ENCODE measurements around the gene CHCHD6.

Gene CHCHD6

DNA sequence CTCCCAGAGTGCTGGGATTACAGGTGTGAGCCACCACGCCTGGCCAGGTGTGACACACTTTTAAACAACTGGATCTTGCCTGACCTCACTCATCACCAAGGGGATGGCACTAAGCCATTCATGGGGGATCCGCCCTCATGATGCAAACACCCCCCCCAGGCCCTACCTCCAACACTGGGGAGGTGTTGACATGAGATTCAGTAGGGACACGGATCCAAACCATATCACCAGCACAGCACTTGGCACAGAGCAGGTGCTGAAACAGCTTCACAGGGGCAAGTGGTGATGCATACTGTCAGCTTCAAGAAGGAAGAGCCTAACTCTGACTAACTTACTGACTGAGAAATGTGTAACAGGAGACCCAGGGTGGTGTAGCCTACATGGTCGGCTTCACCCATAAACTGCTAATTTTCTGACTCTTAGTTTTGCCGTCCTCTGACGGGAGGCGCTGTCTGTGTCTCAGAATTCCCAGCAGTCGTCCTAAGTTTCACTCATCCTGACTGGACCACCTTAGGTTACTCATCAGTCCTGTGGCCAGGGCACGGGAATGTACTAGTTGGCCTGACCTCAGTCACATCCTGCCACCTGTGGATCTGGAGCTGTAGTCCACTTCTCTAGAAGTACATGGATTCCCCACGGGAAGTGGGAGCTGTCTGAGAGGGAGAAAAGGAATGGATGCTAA lies 197.0 kb downstream of the CHCHD6 start:
- no peak for DNase-seq

DNA sequence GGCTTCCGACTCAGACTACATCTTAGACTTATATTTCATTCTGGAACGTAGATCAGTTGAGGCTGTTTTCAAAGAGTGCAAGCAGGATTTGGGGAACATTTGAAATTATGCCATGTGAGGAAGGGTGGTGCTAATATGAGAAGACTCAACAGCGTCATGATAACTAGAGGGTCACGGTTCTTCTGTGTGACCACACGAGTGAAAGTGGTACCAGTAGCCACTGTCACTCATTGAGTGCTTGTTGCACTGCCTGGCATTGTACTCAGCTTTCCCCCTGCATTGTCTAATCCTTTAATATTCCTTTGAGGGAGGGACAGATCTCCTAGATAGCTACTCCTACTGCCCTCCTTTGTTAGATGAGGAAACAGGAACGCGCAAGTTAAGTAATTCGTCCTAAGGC lies 197.6 kb downstream of the CHCHD6 start:
- no peak for DNase-seq

GRCh38 chr3:126903521-126903920 lies 199.5 kb downstream of the CHCHD6 start:
- DNase-seq = no peak

DNA sequence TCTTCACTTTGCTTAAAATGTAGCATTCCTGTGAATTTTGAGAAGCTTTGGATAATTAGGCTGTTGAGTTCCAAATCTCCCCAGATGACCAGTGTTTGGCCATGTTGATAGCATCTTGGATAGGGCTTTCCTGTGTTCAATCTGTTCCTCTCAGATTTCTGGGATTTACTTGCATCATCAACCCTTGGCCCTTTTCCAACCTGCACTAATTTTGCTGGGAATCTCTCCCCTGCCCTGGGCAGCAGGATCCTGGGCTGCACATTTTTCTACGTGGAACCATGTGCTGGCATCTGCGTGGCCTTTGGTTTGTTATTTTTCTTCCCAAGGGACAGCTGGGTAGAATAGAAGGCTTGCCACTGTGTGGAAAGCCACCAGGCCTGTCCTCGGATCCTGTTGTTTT lies 203.5 kb downstream of the CHCHD6 start:
- no peak for DNase-seq

GRCh38 chr3:126908752-126909275 lies 204.8 kb downstream of the CHCHD6 start:
- no peak for DNase-seq

DNA sequence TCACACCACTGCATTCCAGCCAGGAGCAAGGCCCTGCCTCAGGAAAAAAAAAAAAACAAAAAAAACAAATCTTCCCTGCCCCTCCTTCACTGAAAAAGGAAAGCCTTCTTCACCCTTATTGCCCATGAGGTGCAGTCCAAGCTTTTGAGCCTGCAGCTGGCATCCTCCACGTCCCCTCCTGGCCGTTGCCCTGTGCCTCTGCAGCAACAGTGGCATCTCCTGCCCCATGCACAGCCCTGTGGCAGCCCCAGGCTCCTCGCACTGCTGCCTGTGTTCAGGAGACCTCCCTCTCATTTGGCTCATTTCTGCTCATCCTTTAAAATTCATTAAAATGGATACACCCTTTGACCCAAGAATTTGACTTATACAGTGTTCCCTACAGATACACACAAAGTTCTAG lies 206.2 kb downstream of the CHCHD6 start:
- DNase-seq = no peak

DNA sequence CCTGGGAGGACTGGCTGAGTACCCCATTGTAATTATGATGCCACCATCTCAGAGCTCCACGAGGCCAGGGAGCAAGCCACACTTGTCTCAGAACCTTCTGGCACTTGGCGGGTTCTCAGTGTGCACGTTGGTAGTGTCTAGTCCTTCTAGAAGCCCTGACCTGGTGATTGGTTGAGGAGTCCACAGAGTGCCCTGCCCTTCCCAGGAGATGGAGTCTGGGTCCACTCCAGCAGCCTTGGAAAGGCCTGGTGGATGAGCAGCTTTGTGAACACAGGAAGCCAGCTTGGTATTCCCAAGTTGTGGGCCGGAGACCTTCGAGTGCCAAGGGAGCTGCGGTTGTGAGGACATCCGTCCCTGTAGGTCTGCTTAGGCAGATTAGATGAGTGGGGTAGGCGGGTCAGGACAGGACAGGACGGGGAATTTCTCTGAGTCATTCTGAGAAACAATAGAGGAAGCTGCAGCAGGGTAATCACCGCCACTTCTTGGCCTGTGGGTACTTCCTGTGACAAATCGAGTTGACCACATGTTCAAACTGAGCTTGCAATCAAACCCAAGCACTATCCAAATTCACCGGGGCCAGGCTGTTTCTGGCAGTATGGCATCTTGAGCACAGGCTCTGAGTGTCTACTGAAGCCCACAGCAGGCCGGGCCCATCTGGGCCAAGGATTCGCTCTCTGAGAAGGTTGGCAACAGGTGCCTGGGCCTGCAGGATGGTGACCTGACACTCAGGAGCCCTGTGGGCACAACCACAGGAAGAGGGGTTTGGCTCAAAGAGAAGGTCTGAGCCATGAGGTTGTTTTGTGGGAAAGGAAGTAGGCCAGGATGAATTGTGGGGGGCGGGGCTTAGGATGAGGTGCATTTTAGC lies 207.4 kb downstream of the CHCHD6 start:
- peak; percentile 78 for DNase-seq

- DNase-seq = no peak
These were observed 208.0 kb downstream of the CHCHD6 start for GRCh38 chr3:126912027-126912422.

- DNase-seq = no peak
These were observed 208.6 kb downstream of the CHCHD6 start for GRCh38 chr3:126912491-126913195.

DNA sequence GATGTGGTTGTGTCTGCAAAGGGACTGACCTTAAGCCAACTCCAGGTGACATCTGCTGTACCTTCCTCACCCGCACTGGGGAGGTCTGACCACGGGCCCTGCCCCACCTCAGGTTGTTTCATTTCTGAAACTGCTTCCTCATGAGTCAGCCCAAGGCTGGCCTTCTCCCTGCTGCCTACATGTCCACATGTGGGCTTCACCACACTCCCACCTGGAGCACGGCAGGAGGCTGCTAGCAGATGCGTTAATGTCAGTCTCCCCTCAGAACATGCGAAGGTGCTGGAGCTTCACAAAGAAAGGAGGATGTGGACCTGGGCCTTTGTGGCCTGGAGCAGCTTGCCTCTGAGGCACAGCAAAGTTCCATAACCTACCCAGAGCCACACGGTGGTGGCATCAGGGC lies 209.5 kb downstream of the CHCHD6 start:
- DNase-seq = no peak

DNA sequence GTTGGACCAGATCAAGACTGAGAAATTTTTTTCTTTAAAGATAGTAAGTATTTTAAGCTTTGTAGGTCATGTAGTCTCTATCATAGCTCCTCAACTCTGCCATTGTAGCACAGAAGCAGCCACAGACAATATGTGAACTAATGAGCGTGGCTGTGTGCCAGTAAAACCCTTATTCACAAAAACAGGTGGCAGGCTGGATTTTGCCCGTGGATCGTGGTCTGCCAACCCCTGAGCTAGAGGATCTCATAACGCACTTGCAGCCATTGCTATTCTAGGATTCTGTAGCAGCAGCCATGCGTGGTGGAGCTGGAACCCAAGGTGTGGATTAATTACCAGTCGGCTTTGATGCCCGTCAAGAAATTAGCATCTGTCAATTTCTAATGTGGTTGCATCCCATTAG lies 210.2 kb downstream of the CHCHD6 start:
- no peak for DNase-seq

DNA sequence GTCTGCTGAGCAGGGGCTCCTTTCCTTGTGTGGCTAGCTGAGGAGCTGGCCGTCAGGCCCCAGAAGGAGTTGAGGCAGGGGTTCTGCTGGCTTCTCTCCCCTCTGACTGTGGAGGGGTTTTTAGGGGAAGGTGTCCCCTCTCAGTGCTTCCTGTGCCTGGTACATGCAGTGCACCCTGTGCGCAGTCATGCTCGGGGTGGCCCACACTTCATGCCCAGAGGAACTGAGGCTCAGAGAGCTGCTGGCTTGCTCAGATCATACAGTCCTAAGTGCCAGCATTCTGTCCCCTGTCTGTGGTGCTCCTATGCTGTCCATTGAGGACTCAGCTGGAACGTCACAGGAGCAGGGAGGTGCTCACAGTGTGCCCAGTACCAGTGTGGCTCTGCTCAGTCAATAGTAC lies 211.0 kb downstream of the CHCHD6 start:
- DNase-seq = no peak

DNA sequence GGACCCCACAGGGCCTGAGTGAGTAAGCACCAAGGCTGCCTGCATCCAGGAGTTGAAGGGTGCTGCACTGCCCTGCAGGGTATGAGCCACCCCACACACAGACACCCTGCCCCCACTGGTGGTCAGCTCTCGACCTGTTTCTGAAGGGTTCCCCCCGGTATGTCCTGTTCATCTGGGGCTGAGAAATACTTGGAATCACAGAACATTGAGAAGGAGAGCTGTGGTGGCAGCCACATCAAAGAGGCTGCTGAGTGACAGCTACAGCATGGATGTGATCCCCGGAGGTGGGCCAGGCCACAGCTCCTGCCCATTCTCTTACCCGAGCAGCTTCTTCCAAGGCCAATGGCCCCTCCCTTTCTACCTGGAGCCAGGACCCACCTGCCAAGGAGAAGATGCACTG lies 212.5 kb downstream of the CHCHD6 start:
- DNase-seq = no peak

DNA sequence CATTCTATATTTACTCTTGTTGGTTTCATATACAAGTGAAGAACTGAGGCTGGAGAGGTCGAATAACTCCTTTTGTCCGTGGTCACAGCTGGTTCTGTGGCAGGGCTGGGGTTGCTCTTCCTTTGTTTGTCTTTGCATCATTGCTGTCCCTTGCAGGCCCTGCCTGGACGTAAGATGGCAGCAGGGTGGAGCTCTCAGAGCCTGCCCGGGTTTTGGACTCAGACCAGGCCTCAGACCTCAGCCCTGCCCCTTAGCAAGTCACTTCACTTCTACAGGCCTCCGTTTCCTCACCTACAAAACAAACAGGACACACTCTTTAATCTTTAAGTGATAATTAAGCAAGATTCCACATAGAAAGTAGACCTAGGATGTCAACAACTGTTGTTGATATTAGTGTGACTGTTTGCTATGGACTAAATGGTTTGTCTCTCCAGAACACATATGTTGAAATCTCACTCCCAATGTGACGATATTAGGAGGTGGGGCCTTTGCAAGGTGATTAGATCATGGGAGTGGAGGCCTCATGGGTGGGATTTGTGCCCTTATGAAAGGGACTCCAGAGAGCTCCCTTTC lies 213.3 kb downstream of the CHCHD6 start:
- DNase-seq = no peak

- DNase-seq = no peak
These were observed 214.3 kb downstream of the CHCHD6 start for GRCh38 chr3:126918355-126918821.

DNA sequence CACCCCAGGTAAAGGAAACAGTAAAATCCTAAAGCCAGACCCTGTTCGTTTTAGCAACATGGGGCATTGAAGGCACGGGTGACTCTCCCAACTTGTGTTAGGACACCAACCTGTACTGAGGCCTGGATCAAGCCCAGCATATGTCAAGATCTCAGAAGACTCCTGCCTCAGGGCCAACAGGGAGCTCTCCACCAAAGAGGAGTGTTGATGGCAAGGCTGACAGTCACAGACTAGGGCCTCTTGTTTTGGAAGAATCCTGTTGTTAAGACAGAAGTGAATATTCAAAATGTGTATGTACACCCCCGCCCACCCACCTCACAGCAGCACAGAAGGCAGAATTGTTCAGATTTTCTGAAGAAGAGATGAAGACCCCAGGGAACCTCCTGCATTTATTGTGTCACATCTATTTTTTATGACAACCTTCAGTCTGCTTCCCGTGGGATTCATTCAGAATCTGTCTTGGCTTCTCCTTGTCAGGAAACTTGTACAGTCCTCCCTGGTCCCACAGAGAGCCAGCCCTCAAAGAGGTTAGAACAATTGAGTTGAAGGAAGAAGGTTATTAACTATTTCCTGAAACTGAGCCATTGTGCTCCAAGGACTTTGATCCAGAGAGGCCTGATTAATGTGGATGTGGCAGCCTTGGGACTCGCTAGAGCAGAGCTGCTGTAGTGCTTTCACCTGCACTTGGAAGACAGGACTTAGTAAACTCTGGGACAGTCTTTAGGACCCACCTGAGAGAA lies 217.2 kb downstream of the CHCHD6 start:
- no peak for DNase-seq

GRCh38 chr3:126922466-126922865 lies 218.4 kb downstream of the CHCHD6 start:
- no peak for DNase-seq

- no peak for DNase-seq
These were observed 219.4 kb downstream of the CHCHD6 start for GRCh38 chr3:126923423-126923822.

DNA sequence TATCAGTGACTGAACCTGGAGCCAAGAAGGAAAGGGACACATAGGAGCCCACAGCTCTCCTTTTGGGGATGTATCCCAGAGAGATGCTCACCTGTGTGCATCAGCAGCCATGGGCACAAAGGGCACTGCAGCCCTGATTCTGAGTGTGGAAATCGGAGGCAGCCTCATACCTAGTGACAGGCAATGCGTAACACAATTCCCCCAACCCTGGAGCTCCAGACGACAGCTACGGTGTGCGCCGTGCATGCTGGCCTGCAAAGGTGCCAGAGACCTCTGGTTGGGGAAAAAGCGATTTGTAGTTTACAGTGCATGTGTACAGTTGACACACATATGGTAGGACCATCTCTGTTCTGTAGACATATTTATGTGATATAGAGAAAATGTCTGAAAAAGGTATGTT lies 219.9 kb downstream of the CHCHD6 start:
- DNase-seq = no peak

- DNase-seq = no peak
These were observed 220.4 kb downstream of the CHCHD6 start for GRCh38 chr3:126924458-126924857.

DNA sequence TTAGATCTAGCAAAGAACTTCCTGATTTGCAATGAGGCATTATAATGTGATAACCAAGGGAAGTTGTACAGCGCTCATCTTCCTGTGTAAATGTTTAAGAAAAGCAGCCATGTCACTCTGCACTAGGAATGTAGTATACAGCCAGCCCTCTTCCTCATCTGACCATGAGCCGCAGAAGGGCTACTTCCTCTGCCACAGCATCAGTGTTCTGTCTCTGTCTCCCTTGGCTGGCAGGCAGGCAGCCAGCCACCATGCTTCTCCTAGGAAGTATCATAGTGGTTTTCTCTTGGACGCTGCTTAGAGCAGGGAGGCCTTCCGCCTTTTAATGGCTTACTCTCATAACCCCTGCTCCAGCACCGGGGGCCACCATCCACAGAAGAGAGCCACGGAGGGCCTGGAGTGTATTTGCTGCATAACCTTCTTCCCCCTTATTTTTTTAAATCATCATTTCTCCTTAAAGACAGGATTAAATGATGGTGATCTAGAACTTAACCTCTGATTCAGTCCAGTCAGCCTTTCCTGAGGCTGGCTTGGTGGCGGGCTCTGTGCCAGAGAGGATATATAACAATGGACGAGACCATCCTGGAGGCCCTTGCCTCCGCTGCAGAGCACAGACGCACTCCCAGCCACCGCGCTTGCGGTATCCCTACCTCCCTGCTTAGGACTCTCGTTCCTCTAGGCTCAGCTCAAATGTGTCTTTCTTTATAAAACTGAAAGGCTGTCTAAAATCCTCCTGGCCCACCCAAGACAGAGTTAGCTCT lies 221.6 kb downstream of the CHCHD6 start:
- no peak for DNase-seq
